ENCODE results near the gene ATAD5. TPM values are rescaled to one million over a fixed set of nuclear protein-coding genes. Genes with fewer than 3 reads are reported as not detected.

Gene ATAD5
- total RNA-seq, 2 donors from 2014 or later, result 2.0 to 3.1 TPM

DNA sequence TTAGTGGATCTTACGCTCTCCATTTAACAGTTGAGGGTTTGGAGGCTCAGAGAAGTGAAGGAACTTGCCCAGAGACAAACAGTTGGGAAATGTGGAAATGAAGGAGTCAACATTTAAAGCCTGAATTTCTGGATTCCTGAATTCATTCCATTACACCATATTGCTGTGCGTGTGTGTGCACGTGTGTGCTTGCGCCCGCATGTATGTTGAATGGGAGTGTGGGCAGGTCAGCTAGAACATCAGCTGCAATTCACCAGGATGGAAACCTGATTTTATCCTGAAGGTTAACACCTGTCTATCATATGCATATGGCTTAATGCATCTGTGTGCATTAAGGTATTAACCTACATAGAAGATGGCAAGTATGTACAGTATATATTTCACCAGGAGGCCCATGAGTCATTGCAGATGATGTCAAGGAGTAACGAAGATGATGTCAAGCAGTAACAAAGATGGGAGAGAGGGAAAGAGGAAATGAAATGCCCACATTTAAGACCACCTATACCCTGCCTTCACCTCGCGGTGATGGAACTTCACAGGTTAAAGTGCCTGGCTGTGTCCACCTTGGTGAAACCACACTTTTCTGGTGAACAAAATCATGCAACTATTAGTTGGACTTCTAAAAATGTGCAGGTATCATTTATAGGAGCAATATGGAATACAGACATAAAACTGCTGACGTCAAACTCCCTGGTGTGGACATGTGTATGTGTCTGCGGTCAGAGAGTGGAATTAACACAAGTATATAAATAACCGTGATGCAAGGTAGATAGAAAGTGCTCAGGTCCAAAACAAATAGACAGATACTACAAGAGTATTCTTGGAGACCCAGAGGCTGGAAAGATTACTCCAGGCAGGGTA is 89.1 kb downstream of the ATAD5 start:
- WGBS, result 70% methylated on average over 11 of the region's 11 CpGs
- DNase-seq (ENCODE audit: low spot score), result no peak
- H3K27me3 ChIP-seq (replicated peaks; ENCODE audit: insufficient read depth), result no peaks in the 10 kb centered on the region
- H3K27ac ChIP-seq, result no peak overlapping the region
- no peaks in the 10 kb centered on the region for H3K36me3 ChIP-seq
- H3K9me3 ChIP-seq, result no peaks in the 10 kb centered on the region
- intact Hi-C loops (cut with DNase I), result no loop called here
- H3K4me1 ChIP-seq (replicated peaks), result no peaks in the 10 kb centered on the region
- TF ChIP-seq POLR2AphosphoS5 (IDR thresholded peaks at IDR 0.05) (no peak), POLR2A (IDR thresholded peaks at IDR 0.05) (no peak)
- TF ChIP-seq, protein P1, sequence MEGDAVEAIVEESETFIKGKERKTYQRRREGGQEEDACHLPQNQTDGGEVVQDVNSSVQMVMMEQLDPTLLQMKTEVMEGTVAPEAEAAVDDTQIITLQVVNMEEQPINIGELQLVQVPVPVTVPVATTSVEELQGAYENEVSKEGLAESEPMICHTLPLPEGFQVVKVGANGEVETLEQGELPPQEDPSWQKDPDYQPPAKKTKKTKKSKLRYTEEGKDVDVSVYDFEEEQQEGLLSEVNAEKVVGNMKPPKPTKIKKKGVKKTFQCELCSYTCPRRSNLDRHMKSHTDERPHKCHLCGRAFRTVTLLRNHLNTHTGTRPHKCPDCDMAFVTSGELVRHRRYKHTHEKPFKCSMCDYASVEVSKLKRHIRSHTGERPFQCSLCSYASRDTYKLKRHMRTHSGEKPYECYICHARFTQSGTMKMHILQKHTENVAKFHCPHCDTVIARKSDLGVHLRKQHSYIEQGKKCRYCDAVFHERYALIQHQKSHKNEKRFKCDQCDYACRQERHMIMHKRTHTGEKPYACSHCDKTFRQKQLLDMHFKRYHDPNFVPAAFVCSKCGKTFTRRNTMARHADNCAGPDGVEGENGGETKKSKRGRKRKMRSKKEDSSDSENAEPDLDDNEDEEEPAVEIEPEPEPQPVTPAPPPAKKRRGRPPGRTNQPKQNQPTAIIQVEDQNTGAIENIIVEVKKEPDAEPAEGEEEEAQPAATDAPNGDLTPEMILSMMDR (IDR thresholded peaks at IDR 0.05), result no peak
- H3K4me3 ChIP-seq, result peak overlapping the region in 1 of 2 donors; percentile 47

DNA sequence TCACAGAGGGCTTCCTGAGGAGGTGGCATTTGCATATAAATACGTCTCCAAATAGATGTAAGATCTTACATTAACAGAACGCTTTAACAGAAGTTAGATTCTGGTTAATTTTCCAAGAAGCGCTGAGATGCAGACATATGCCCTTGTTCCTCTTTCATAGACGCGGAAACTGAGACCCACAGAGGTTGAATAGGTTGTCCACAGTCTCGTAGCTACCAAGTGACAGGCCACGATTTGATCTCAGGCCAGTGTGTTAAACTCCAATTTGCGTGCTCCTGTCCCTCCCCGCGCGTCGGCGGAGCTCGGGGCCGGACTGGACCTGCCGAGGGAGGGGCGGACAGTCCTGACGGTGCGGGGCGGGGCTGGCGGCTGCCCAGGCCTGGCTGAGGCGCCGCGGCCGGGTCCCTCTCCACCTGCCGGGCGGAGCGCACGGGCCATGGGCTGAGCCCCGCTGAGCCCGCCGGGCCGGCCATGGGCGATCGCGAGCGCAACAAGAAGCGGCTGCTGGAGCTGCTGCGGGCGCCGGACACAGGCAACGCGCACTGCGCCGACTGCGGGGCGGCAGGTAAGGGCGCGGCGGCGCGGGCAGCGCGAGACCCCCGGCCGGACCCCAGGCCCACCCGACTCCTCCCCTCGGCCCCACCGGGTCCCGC is 89.9 kb downstream of the ATAD5 start, which contains the start of gene ADAP2:
ADAP2 (plus strand) TSS at position 402 of the 653 bp plus-strand sequence; CDS start at position 472, 70 bp downstream.
- Histone ChIP-seq H3K4me1 (replicated peaks) (no peaks in the 10 kb centered on the region), H3K27ac (no peak within 1 kb of the TSS), H3K4me3 (peak within 1 kb of the TSS; percentile 31 to 47), H3K27me3 (replicated peaks; ENCODE audit: insufficient read depth) (no peaks in the 10 kb centered on the region), H3K36me3 (no peaks in the 10 kb centered on the region), H3K9me3 (no peaks in the 10 kb centered on the region)
- TF ChIP-seq POLR2A (IDR thresholded peaks at IDR 0.05) (no peak), POLR2AphosphoS5 (IDR thresholded peaks at IDR 0.05) (no peak)
- TF ChIP-seq, protein P1 (IDR thresholded peaks at IDR 0.05), result no peak
- intact Hi-C loops (cut with DNase I), result no loop called here
- 4% methylated on average over 38 of the region's 60 CpGs for WGBS
- peak; percentile 43 for DNase-seq (ENCODE audit: low spot score)

DNA sequence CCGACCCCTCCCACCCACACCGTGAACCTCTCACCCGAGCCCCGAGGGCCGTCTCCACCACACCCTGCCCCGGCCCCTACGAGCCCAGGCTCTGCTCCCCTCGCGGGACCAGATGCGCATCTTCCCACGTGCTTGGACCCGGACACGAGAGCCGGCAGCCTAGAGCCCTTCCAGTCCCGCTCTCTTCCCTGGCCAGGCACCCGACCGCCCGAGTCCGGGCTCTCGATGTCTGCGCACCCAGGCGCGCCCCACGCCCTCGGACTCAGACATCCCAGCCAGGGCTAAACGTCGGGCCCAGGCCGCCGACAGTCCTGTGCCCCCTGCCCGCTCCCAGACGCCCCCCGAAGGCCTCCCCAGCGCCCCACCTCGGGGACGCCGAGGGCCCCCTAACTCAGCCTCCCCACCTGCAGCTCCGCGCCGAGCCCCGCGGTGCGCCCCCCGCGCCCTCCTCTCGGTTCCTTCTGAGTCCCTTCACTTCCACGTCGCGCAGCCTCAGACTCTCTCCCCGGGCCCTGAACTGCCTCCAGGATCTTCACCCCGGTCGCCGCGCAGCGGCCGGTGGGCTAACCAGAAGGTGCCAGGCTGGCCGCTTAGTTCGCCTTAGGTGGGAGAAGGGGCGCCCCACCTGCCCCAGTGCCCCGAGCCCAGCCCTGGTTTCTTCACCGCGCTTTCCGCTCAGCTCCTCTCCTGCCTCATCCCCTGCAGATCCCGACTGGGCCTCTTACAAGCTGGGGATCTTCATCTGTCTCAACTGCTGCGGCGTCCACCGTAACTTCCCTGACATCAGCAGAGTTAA is 90.7 kb downstream of the ATAD5 start:
- no peaks in the 10 kb centered on the region for H3K27me3 ChIP-seq (replicated peaks; ENCODE audit: insufficient read depth)
- TF ChIP-seq POLR2AphosphoS5 (IDR thresholded peaks at IDR 0.05), result no peak
- TF ChIP-seq, protein P1 (IDR thresholded peaks at IDR 0.05), result no peak
- no peak for TF ChIP-seq POLR2A (IDR thresholded peaks at IDR 0.05)
- no peaks in the 10 kb centered on the region for H3K4me1 ChIP-seq (replicated peaks)
- no peak for DNase-seq (ENCODE audit: low spot score)
- no peaks in the 10 kb centered on the region for H3K36me3 ChIP-seq
- 4% methylated on average over 49 of the region's 66 CpGs for WGBS
- H3K27ac ChIP-seq, result no peak overlapping the region
- intact Hi-C loops (cut with DNase I), result no loop called here
- peak overlapping the region; percentile 31 to 47 for H3K4me3 ChIP-seq
- H3K9me3 ChIP-seq, result no peaks in the 10 kb centered on the region

DNA sequence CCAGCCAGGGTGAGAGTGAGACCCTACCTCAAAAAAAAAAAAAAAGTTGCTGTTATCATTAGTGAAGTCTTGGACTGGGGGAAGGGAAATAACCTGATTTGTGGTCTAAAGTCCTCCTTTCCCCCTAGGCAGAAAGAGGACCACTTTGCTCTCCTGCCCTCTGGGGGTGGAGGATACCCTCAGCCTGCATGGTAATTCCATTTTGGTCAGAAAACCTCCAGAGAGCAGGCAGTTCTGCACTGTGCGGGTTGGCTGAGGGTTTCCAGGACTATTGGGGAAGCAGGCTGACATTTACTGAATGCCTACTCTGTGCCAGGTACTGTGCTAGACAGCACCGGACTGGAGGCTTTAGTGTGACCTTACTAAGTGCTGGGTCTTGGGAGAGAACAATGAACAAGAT is 92.6 kb downstream of the ATAD5 start:
- no peak for DNase-seq (ENCODE audit: low spot score)
- 54% methylated on average over 2 of the region's 2 CpGs for WGBS
- Histone ChIP-seq H3K4me3 (no peak overlapping the region), H3K36me3 (no peaks in the 10 kb centered on the region), H3K4me1 (replicated peaks) (no peaks in the 10 kb centered on the region), H3K9me3 (no peaks in the 10 kb centered on the region), H3K27ac (no peak overlapping the region), H3K27me3 (replicated peaks; ENCODE audit: insufficient read depth) (no peaks in the 10 kb centered on the region)
- TF ChIP-seq, protein P1 (IDR thresholded peaks at IDR 0.05), result no peak
- TF ChIP-seq POLR2AphosphoS5 (IDR thresholded peaks at IDR 0.05), result no peak
- TF ChIP-seq POLR2A (IDR thresholded peaks at IDR 0.05), result no peak
- intact Hi-C loops (cut with DNase I), result no loop called here

Data from prostate gland (tissue), 2 donors.